Dermis lymphatic vessel endothelial cell (primary cell): ENCODE data around the gene PCDHGB4. TPM values are rescaled to one million over a fixed set of nuclear protein-coding genes. Genes with fewer than 3 reads are reported as not detected.

ENCODE experiments used
- total RNA-seq: library from RNA; depleted of rRNA; stranded (reverse); fragments of >200 nt; gene quantifications from 2 replicates; pipeline ENCODE4 v1.2.1, GENCODE V29; 2014

Gene PCDHGB4
- total RNA-seq: 6.7 and 11.3 TPM in 2 replicates

DNA sequence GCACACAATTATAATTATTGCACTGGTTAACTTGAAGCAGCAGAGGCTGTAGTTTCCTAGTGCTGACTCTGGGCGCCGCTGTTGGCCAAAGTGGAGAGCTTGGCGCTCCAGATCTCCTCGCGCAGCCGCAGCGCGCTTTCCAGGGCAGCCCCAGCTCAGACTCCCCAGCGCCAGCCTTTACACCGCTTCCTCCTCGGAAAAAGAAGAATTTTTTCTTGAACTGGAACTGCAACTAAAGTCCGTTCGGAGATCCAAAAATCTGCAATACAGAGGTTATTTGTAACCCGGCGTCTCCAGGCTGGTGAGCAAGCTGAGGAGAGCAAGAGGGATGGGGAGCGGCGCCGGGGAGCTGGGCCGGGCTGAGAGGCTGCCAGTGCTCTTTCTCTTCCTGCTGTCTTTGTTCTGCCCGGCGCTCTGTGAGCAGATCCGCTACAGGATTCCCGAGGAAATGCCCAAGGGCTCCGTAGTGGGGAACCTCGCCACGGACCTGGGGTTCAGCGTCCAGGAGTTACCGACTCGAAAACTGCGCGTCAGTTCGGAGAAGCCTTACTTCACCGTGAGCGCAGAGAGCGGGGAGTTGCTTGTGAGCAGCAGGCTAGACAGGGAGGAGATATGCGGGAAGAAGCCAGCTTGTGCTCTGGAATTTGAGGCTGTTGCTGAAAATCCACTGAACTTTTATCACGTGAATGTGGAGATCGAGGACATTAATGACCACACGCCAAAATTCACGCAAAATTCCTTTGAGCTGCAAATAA lies at the start of gene PCDHGB4:
TSS of gene PCDHGB4 (plus strand) at position 142 of the 755 bp plus-strand sequence. CDS start at position 329, 187 bp downstream.

DNA sequence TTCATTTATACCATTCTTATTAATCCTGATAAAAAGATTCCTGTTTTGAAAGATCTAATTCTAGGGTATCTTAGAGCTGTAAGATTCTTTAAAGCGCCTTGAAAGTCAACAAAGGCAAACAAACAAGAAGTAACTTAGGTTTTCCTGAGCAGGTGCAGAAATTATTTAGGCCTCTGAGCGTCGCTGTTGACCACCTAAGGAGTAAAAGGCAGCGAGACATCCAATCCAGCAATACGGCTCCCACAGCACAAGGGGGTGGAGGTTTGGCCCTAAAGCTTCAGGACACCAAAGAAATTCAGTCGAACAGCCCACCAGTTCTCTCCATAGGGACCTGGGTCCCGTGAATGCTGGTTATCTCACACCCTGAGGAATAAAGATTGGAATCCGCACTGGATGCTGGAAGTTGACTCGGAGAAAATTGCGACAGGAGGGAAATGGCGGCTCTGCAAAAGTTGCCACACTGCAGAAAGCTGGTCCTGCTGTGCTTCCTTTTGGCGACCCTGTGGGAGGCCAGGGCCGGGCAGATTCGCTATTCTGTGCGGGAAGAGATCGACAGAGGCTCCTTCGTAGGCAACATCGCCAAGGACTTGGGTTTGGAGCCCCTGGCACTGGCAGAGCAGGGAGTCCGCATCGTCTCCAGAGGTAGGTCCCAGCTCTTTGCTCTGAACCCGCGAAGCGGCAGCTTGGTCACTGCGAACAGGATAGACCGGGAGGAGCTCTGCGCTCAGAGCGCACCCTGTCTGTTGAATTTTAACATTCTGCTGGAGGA lies 48.8 kb upstream of the PCDHGB4 start, which contains the start of gene PCDHGA2:
TSS of gene PCDHGA2 (plus strand) at position 223 of the 769 bp plus-strand sequence.

DNA sequence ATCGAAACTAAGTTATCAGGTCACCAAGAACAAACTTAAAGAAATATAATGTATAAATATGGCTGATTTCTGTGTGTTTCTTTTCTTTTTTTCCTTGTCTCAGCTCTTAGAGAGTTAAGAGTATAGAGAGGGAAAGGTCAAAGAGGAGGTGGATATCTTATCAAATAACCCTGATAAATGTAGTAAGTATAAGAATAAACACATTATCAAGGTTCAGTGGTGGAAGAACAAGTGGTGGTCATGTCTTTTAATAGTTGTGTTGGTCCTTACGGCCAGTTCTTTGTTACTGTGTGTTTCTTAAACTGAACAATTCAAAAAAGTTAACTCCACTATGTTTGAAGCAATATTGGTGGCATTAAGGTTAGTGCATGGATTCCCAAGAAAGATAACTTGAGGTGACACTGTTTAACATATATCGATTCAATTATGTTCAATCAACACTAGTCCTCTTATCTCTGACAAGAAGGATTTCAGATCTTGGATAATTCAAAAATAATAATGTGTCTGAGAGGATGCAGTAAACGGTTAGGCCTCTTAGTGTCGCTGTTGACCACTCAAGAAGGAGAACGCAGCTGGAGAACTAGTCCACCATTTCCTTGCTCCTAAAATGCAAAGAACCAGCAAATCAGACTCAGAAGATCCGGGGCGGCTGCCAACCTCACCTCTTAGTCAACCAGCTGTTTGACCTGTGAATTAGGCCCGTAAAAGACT lies 44.1 kb upstream of the PCDHGB4 start, which contains the start of gene PCDHGA3:
TSS of gene PCDHGA3 (plus strand) at position 588 of the 711 bp plus-strand sequence. CDS start 205 bp downstream, outside the sequence.

DNA sequence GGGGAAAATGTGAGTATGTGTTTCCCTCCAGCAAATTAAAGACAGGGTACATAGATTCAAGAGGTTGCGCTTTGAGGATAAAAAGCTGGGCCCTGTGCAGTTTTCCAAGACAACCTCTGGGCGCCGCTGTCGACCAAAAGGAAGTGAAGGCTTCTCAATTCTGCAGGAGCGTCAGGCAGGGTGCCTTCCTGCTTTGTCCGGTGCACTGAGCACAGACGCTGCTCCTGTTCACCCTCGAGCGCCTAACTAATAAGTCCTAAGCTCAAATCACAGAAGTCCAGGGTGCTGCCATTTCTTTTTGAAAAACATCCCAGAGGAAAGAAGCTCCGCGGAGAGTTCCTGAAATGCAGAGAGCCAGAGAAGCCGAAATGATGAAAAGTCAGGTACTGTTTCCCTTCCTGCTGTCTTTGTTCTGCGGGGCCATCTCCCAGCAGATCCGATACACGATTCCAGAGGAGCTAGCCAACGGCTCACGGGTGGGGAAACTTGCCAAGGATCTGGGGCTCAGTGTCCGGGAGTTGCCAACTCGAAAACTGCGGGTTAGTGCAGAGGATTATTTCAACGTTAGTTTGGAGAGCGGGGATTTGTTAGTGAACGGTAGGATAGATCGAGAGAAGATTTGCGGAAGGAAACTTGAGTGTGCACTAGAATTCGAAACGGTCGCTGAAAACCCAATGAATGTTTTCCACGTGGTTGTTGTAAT lies 37.4 kb upstream of the PCDHGB4 start, which contains the start of gene PCDHGB1:
TSS of gene PCDHGB1 (plus strand) at position 183 of the 703 bp plus-strand sequence. CDS start at position 345, 162 bp downstream.

DNA sequence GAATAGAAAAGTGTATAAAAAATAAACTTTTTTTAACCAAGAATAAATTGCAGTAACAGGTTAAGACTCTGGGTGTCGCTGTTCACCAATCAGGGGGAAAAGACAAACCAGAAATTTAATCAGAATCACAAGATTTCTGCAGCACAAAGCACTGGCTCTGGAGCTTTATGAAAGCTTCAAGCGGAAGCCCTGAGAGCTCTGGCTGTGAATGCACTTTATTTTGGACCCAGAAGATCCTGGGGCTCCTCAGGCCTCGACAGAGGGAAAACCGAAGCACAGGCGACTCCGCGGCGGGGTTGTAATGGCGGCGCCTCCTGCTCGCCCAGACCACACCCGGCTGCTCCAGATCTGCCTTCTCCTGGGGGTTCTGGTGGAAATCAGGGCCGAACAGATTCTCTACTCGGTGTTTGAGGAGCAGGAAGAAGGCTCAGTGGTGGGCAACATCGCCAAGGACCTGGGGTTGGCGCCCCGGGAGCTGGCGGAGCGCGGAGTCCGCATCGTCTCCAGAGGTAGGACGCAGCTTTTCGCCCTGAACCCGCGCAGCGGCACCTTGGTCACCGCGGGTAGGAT lies 32.5 kb upstream of the PCDHGB4 start, which contains the start of gene PCDHGA4:
TSS of gene PCDHGA4 (plus strand) at position 122 of the 570 bp plus-strand sequence. CDS start at position 209, 87 bp downstream.

DNA sequence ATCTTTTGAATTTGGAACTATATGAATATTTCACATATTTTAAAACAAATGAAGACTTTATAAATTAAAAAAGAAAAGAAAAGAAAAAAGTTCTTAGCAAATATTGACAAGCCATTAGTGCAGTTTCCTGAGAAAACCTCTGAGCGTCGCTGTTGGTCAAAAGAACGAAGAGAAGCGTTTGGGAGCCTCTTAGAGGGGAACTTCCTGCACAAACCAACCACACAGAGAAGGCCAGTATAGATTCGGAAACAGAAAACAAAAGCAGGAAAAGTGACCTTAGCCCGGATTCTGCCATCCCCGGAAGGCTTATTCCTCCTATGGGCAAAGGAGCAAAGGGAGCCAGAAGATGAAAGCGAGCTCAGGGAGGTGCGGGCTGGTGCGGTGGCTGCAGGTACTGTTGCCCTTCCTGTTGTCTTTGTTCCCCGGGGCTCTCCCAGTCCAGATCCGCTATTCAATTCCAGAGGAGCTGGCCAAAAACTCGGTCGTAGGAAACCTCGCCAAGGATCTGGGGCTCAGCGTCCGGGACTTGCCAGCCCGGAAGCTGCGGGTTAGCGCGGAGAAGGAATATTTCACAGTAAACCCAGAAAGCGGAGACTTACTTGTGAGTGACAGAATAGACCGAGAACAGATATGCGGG lies 27.6 kb upstream of the PCDHGB4 start, which contains the start of gene PCDHGB2:
TSS of gene PCDHGB2 (plus strand) at position 205 of the 637 bp plus-strand sequence. CDS start at position 347, 142 bp downstream.

DNA sequence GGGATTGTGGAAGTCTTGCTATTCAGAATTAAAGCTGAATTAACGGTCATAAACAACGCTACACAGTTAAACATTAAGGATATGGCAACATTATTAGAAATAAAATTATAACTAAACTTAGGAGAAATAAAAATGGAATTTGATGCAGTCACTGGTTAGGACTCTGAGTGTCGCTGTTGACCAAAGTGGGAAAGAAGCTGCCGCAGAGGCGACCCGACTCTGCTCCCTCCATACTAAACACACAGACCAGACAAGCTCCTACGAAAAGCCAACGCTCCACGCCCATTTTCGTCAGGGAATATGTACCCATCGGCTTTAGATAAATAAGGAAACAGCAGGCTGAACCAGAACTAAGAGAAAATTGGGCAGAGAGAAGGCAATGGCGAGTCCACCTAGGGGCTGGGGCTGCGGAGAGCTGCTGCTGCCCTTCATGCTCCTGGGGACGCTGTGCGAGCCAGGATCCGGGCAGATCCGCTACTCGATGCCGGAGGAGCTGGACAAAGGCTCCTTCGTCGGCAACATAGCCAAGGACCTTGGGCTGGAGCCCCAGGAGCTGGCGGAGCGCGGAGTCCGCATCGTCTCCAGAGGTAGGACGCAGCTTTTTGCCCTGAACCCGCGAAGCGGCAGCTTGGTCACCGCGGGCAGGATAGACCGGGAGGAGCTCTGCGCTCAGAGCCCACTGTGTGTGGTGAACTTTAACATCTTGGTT lies 23.4 kb upstream of the PCDHGB4 start, which contains the start of gene PCDHGA5:
TSS of gene PCDHGA5 (plus strand) at position 211 of the 709 bp plus-strand sequence. CDS start at position 380, 169 bp downstream.

DNA sequence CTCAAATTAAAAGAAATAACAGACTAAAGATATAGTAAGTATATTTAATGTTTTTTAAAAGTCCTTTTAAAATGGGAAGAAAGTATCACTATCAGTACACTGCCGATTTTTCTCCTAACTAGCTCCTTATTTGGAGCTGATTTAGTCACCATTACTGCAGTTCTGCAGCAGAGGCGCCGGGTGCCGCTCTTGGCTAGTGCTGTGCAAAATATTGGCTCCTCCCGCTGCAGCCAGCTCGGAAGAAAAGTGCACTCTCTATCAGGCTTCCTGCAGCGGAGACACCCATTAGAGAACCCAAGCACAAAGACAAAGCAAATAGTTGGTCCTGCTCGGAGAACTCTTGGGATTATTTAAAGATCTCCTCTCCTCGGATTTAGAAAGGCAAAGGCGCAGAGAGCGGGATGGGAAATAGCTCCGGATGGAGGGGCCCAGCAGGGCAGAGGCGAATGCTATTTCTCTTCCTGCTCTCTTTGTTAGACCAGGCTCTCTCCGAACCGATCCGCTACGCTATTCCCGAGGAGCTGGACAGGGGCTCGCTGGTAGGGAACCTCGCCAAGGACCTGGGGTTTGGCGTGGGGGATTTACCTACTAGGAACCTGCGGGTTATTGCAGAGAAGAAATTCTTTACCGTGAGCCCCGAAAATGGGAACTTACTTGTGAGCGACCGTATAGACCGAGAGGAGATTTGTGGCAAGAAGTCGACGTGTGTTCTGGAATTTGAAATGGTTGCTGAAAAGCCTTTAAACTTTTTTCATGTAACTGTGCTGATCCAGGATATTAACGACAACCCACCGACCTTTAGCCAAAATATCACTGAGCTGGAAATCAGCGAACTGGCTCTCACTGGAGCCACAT lies 17.3 kb upstream of the PCDHGB4 start, which contains the start of gene PCDHGB3:
TSS of gene PCDHGB3 (plus strand) at position 249 of the 855 bp plus-strand sequence. CDS start at position 402, 153 bp downstream.

DNA sequence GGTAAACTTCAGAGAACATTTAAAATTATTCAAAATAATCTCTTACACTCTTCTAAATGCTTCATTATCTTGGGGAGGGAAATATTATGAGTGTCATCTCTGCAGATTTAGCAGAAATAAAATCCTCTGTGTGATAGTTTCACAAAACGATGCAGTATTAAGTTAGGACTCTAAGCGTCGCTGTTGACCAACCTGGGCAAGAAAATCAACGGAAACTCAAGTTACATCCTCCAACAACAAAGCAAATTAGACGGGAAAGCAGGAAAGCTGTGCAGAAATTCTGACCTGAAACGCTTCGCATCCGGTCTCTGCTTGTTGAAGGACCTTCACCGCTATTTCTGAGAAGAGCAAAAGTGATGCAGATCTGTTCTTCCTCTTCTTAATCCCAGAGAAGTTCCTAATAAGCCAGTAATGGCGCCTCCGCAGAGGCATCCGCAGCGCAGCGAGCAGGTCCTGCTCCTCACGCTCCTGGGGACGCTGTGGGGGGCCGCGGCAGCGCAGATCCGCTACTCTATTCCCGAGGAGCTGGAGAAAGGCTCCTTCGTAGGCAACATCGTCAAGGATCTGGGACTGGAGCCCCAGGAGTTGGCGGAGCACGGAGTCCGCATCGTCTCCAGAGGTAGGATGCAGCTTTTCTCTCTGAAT lies 13.7 kb upstream of the PCDHGB4 start, which contains the start of gene PCDHGA6:
TSS of gene PCDHGA6 (plus strand) at position 219 of the 645 bp plus-strand sequence. CDS start at position 412, 193 bp downstream.

DNA sequence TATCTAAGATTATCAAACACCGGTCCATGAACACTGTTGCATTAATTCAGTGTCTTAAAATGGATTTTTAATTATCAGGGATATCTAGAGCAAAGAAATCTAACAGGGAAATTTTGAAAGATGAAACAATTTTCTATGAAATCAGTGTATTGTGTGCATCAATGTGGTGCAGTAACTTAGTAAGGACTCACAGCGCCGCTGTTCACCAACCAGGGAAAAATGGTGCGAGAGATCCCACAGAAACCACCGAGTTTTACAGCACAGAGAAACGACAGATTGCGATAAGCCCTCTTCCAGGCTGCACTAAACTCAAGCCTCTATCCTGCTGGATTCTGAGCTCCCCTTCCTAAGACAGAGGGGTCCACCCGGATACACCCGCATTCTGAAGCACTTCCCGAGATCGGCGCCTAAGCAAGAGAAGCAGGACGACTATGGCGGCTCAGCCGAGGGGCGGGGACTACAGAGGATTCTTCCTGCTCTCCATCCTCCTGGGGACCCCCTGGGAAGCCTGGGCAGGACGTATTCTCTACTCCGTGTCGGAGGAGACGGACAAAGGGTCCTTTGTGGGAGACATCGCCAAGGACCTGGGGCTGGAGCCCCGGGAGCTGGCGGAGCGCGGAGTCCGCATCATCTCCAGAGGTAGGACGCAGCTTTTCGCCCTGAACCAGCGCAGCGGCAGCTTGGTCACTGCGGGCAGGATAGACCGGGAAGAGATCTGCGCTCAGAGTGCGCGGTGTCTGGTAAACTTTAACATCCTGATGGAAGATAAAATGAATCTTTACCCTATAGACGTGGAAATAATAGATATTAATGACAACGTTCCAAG lies 4.8 kb upstream of the PCDHGB4 start, which contains the start of gene PCDHGA7:
TSS of gene PCDHGA7 (plus strand) at position 274 of the 826 bp plus-strand sequence. CDS start at position 432, 158 bp downstream.

DNA sequence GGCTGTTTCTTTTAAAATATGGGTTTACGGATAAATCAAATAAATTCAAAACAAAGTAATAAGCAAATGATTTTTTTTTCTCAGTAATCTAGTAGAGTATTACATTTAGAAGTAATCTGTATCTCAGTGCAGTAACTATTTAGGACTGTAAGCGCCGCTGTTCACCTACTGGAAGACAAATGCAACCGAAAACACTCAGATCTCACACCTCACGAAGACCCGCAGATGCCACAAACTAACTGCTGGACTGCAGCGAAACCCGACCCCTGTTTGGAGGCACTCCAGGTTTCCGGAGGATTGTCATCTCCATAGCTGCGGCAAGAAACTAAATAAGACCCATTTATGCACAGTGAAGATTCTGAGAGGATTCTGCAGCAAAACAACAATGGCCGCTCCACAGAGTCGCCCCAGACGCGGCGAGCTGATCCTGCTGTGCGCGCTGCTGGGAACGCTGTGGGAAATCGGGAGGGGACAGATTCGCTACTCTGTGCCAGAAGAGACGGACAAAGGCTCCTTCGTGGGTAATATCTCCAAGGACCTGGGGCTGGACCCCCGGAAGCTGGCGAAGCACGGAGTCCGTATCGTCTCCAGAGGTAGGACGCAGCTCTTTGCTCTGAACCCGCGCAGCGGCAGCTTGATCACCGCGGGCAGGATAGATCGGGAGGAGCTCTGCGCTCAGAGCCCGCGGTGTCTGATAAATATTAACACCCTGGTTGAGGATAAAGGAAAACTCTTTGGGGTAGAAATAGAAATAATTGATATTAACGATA lies 5.1 kb downstream of the PCDHGB4 start, which contains the start of gene PCDHGA8:
TSS of gene PCDHGA8 (plus strand) at position 205 of the 770 bp plus-strand sequence. CDS start at position 386, 181 bp downstream.

DNA sequence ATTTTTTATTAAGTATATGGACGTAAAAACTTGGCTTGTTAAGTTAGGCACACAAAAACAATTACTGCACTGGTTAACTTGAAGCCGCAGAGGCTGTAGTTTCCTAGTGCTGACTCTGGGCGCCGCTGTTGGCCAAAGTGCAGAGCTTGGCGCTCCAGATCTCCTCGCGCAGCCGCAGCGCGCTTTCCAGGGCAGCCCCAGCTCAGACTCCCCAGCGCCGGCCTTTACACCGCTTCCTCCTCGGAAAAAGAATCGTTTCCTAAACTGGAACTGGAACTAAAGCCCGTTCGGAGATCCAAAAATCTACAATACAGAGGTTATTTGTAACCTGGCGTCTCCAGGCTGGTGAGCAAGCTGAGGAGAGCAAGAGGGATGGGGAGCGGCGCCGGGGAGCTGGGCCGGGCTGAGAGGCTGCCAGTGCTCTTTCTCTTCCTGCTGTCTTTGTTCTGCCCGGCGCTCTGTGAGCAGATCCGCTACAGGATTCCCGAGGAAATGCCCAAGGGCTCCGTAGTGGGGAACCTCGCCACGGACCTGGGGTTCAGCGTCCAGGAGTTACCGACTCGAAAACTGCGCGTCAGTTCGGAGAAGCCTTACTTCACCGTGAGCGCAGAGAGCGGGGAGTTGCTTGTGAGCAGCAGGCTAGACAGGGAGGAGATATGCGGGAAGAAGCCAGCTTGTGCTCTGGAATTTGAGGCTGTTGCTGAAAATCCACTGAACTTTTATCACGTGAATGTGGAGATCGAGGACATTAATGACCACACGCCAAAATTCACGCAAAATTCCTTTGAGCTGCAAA lies 10.5 kb downstream of the PCDHGB4 start, which contains the start of gene PCDHGB5:
TSS of gene PCDHGB5 (plus strand) at position 192 of the 796 bp plus-strand sequence. CDS start at position 373, 181 bp downstream.

DNA sequence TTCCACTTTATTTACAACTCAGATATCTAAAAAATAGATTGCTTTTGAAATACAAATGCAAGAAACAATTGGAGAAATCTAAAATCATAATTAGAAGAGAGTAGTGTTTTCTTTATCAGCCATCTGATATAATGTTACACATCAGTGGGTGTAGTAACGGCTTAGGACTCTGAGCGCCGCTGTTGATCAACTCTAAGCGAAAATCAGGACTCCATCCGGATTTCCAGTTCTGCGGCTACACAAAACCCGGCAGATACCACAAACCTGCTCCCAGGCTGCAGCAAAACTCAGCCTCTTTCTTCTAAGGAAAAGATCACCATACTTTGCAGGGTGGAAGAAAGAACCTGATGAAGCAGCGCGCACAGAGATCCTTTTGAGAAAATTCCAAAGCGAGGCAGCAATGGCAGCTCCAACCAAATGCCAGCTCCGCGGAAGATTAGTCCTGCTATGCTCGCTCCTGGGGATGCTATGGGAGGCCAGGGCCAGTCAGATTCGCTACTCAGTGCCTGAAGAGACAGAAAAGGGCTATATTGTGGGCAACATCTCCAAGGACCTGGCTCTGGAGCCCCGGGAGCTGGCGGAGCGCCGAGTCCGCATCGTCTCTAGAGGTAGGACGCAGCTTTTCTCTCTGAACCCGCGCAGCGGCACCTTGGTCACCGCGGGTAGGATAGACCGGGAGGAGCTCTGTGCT lies 15.2 kb downstream of the PCDHGB4 start, which contains the start of gene PCDHGA9:
TSS of gene PCDHGA9 (plus strand) at position 226 of the 691 bp plus-strand sequence. CDS start at position 401, 175 bp downstream.

DNA sequence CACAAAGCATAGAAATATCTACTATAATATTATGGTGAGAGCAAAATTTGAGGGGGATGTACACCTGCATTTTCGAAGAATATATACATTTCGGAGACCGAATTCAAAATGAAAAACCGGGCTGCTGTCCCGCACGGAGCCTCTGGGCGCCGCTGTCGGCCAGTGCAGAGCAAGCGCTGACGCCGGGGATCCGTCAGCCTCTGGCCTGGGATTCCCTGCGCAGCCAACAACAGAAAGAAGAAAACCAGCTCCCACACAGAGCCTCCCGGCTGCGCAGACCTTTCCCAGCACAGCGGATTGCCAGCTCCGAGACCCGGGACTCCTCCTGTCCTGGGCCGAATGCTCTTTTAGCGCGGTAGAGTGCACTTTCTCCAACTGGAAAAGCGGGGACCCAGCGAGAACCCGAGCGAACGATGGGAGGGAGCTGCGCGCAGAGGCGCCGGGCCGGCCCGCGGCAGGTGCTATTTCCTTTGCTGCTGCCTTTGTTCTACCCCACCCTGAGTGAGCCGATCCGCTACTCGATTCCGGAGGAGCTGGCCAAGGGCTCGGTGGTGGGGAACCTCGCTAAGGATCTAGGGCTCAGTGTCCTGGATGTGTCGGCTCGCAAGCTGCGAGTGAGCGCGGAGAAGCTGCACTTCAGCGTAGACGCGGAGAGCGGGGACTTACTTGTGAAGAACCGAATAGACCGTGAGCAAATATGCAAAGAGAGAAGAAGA lies 20.4 kb downstream of the PCDHGB4 start, which contains the start of gene PCDHGB6:
TSS of gene PCDHGB6 (plus strand) at position 232 of the 716 bp plus-strand sequence. CDS start at position 414, 182 bp downstream.

